ENCODE data around the gene KLHDC2.
"Not testable (repeated sequence)": the region's sequence is repeated elsewhere in the genome, so short reads cannot be mapped to it uniquely, and the experiment has no call there.

Gene KLHDC2

GRCh38 chr14:49767571-49768300 lies at the start of gene KLHDC2:
Gene KLHDC2, plus strand, starts transcription at chr14:49768153. Its CDS starts 316 bp downstream, at chr14:49768469.
- DNase-seq: peak; percentile 87

- no peak for DNase-seq
These were observed 47.2 kb upstream of the KLHDC2 start for GRCh38 chr14:49720744-49721143.

DNA sequence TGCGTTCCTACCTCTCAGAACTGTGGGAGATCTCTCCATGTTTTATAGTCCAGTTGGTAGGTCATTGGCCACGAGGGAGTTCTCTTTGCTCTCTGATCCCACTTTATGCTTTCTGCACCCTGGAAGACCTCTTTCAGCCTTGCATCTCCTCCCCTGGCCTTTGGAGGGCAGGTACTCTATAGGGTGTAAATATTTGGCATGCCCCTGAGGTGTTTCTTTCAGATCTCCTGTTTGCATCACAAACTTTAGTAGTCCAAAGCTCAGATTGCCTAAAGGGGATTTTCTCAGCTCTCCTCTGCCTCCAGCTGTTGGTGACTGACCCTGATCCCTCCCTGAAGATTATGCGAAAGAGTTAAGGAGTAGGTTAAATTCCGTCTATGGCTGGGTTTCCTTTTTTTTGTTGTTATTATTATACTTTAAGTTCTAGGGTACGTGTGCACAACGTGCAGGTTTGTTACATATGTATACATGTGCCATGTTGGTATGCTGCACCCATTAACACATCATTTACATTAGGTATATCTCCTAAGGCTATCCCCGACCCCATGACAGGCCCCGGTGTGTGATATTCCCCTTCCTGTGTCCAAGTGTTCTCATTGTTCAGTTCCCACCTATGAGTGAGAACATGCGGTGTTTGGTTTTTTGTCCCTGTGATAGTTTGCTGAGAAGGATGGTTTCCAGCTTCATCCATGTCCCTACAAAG lies 46.1 kb upstream of the KLHDC2 start:
- not testable (repeated sequence) for DNase-seq

GRCh38 chr14:49727171-49727570 lies 40.8 kb upstream of the KLHDC2 start:
- no peak for DNase-seq

DNA sequence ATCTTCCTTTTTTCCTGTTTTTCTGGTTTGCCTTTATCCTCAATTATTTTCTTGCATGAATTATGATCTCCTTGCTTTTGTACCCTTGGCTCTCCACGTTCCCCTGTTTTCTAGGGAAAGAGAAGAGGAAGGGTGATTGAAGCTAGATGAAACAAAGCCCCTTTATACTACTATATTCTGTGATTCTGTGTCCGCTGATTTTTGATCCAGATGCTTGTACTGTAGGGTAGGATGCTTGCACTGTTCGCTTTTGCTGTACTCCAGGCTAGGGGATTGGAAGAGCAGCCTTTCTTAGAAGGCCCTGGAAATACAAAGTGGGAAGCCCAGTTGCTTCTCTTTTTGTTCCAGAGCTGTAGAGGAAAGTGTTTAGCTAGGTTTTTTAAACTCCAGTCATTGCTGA lies 35.1 kb upstream of the KLHDC2 start:
- no peak for DNase-seq

- DNase-seq: no peak
These were observed 34.1 kb upstream of the KLHDC2 start for GRCh38 chr14:49733836-49734235.

DNA sequence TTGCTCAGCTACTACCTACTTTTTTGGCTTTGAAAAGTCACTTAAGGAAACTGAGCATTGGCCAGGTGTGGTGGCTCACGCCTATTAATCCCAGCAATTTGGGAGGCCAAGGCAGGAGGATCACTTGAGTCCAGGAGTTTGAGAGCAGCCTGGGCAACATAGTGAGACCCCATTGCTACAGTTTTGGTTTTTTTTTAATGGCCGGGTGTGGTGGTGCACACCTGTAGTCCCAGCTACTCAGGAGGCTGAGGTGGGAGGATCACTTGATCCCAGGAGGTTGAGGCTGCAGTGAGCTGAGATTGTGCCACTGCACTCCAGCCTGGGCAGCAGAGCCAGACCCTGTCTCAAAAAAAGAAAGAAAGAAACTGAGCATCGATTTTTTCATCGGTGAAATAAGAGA lies 32.3 kb upstream of the KLHDC2 start:
- DNase-seq: not testable (repeated sequence)

DNA sequence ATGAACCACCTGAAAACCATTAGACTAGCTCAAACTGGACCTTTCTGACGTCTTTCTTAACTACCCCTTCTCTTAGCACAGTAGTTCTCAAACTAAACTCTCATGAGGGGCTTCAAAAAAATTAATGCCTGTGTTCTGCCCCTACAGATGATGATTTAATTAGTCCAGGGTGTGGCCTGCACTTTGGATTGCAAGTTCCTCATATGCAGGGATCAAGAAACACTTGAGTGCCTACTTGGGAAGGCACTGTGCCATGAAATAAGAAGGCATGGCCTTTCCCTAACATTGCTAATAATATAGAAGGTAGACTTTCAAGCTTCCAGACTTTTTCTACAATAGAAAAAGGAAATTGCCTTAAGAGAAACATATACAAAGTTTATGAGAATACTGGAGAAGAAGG lies 22.8 kb upstream of the KLHDC2 start:
- DNase-seq: no peak

- DNase-seq: not testable (repeated sequence)
These were observed 21.5 kb upstream of the KLHDC2 start for GRCh38 chr14:49746476-49746875.

DNA sequence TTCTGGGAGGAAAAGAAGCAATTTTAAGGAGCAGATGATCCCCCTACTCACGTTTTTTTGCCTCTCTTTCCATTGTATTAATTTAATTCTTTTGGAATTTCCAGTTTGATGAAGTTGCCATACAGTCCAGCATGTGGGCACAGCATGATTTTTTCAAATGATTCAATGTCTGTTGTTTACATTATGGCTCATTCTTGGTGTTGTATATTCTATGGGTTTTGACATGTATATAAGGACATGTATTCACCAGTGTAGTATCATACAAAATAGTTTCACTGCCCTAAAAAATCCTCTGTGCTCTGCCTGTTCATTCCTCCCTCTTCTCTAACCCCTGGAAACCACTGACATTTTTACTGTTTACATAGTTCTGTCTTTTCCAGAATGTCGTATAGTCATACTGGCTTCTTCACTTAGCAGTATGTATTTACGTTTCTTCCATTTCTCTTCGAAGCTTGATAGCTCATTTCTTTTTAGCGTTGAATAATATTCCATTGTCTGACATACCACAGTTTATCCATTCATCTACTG lies 13.3 kb upstream of the KLHDC2 start:
- no peak for DNase-seq

GRCh38 chr14:49755378-49755777 lies 12.6 kb upstream of the KLHDC2 start:
- DNase-seq: no peak

DNA sequence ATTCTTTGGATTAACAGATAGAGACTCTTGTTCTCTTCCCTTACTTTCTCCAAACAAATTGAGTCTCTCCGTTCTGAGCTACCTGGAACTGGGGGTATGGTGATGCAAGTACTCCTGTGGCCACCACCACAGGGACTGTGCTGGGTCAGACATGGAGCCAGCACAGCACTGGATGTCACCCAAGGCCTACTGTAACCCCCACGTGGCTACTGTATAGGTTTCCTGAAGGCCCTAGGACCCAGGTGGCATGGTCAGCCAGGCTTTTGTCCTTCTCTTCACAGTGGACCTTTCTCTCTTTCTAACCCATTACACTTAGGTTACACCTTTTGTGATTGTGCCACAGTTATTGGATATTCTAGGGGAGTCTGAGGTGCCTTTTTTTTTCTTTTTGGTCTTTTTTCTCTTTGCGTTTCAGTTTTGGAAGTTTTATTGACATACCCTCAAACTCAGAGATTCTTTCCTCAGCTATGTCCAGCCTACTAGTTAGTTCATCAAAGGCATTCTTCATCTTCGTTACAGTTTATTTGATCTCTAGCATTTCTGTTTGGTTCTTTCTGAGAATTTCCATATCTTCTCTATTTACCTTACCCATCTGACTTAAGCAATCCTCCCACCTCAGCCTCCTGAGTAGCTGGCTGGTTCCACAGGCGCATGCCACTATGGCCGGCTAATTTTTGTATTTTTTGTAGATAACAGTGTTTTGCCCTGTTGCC lies 6.0 kb upstream of the KLHDC2 start:
- no peak for DNase-seq

- no peak for DNase-seq
These were observed 1.1 kb upstream of the KLHDC2 start for GRCh38 chr14:49766839-49767238.

DNA sequence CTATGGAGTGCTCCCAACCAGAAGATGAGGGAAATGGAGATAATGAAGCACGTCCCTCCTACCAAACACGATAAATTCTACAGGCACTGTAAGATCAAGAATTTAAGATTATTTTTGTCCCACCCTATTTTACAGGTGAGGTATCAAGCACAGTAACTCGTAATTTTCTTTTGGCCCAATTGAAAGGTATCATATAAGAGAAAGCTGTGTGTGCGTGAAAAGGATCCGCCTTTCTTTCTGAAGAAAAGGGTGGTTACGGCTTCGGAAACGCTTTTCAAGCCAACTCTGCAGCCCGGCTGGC lies 733 bp upstream of the KLHDC2 start:
- no peak for DNase-seq

DNA sequence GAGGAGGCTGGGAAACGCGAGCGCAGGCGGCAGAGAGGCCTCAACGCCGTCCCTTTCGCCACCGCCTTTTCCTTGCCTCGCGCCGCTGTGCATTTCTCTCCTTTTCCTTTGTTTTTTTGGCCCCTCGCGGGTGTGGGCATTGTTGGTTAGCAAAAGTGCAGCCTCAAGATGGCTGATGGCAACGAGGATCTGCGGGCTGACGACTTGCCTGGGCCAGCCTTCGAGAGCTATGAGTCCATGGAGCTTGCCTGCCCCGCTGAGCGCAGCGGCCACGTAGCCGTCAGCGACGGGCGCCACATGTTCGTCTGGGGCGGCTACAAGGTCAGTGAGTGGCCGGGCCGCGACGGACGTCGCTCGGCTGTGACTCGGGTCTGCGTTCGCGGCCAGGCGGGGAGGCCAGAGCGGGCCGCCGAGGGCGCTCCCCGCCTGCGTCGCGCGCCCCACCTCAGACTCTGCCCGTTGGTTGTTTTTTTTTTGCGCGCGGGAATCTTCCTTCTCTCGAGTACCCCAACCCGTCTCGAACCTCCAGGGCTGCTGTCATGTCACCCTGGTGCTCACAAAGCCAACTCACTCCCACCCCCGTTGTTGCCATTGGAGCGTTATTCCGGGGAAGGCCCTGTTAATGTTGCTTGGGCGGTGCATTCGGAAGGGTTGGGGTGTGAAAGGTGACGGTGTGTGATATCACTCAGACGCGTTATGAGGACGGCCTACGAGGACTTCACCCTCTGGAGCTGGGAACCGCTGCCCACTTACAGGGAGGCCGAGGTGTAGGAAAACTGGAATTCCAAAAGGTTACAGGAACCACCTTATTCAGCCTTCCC lies 558 bp downstream of the KLHDC2 start:
- peak; percentile 57 to 74 for DNase-seq

GRCh38 chr14:49769171-49769570 lies 1.2 kb downstream of the KLHDC2 start:
- DNase-seq: no peak

GRCh38 chr14:49769581-49770211 lies 1.7 kb downstream of the KLHDC2 start:
- no peak for DNase-seq

DNA sequence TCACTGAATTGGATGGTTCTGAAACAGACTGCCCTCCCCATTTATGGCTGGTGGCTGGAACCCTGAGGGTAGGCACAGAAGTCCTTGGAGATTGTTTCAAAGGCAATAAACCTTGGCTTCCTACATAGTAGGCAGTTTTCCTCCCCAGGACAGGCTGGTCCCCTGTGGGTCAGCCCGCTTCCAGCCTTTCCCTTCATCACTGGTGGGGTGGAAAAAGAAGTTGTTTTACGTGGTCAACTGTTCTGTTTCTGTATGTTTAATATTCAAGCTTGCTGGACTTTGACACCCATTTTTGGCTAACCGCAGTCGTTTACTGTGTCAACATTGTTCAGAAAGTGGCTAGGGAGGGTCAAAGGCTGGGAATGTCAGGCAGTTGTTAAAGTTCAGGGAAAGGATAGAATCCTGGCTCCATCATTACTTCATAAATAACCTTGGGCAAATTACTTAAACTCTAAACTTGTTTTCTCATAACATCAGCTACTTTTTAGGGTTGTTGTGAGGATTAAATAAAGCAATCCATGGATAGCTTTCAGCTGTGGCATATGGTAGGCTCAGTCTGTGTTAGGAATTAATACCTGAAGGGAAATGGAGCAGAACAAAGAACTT lies 2.4 kb downstream of the KLHDC2 start:
- no peak for DNase-seq

DNA sequence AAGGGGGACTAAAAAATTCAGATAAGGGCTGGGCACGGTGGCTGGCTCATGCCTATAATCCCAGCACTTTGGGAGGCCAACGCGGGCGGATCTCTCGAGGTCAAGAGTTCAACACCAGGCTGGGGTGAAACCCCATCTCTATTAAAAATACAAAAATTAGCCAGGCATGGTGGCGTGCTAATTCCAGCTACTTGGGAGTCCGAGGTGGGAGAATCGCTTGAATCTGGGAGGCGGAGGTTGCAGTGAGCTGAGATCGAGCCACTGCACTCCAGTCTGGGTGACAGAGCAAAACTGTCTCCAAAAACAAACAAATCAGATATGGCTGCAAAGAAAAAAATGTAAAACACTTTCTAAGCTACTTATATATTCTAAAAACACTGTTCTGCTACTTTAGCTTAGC lies 3.7 kb downstream of the KLHDC2 start:
- DNase-seq: not testable (repeated sequence)

GRCh38 chr14:49774106-49774505 lies 6.2 kb downstream of the KLHDC2 start:
- no peak for DNase-seq

DNA sequence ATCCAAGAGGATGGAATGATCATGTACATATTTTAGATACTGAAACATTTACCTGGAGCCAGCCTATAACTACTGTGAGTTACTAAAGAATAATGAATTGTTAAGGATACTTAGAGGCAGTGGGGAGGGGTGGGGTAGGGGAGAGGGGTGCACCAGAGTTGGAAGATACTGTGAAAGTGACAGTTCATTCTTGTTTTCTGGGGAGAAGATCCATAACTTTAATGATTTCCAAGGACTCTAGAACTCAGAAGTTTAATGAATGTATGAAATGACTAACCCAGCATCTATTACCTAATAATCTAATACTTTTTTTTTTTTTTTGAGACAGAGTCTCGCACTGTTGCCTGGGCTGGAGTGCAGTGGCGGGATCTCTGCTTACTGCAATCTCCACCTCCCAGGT lies 10.5 kb downstream of the KLHDC2 start:
- no peak for DNase-seq

DNA sequence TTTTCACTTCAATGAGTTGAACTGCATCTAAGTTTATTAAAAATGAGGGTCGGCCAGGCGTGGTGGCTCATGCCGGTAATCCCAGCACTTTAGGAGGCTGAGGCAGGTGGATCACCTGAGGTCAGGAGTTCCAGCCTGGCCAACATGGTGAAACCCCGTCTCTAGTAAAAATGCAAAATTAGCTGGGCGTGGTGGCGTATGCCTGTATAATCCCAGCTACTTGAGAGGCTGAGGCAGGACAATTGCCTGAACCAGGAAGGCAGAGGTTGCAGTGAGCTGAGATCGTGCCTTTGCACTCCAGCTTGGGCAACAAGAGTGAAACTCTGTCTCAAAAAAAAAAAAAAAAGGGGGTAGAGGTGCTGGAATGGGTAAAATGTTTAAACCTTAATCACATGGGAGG lies 13.1 kb downstream of the KLHDC2 start:
- DNase-seq: not testable (repeated sequence)
